Lower leg skin (tissue), 4 donors: ENCODE data around the gene HNF4A. TPM values are rescaled to one million over a fixed set of nuclear protein-coding genes. Genes with fewer than 3 reads are reported as not detected.

ENCODE experiments used
- DNase-seq, 2 donors: peaks; one replicate each; pipeline ENCODE4 v3.0.0-alpha.2; 2019; ENCODE audit warnings: low spot score in 2 of 2
- H3K4me3 ChIP-seq: fragments of 200-600 bp; sonication (generic); 2 replicates; pipeline ENCODE4 v1.5.1; 2017; ENCODE audit warnings: mild to moderate bottlenecking, low read depth; ENCODE audit not compliant: poor library complexity, severe bottlenecking
- CTCF ChIP-seq, 3 donors: fragments of 450-650 bp; IDR thresholded peaks; one replicate each; pipeline ENCODE4 v1.5.1; 2016; ENCODE audit warnings: antibody characterized with exemption in 3 of 3, mild to moderate bottlenecking in 3 of 3, moderate library complexity in 2 of 3
- POLR2A ChIP-seq, 2 donors: fragments of 450-650 bp; IDR thresholded peaks; one replicate each; pipeline ENCODE4 v1.6.1; 2016 to 2017; ENCODE audit warnings: antibody characterized with exemption in 2 of 2, mild to moderate bottlenecking in 1 of 2, moderate library complexity in 1 of 2
- WGBS, 2 donors: methylation state at CpG; one replicate each; pipeline ENCODE4 v1.1.5; 2018; 5-methylcytosine and 5-hydroxymethylcytosine counted together
- intact Hi-C: fragments of 100-400 bp; cut with DNase I; formaldehyde crosslinking; loops from one replicate; pipeline ENCODE4 v1.15.0; 2023; ENCODE audit warnings: low total_unique reads
- total RNA-seq, 4 donors: library from RNA; depleted of rRNA; stranded (reverse); fragments of >200 nt; gene quantifications; one replicate each; pipeline ENCODE4 v1.1.0, GENCODE V29; 2016

Gene HNF4A
- total RNA-seq, 4 donors from 2014 or later, result not detected

- TF ChIP-seq CTCF (IDR thresholded peaks at IDR 0.05) (no peak), POLR2A (IDR thresholded peaks at IDR 0.05) (no peak)
- no peak for DNase-seq
- intact Hi-C loops, result no loop called here
- H3K4me3 ChIP-seq, result no peak overlapping the region
- 84 to 89% methylated on average over 8 of the region's 8 CpGs for WGBS, 2 donors
Observed at GRCh38 chr20:44428174-44429016, 72.9 kb downstream of the HNF4A start.

- DNase-seq, result no peak
- intact Hi-C loops, result no loop called here
- TF ChIP-seq POLR2A (IDR thresholded peaks at IDR 0.05) (no peak), CTCF (IDR thresholded peaks at IDR 0.05) (no peak)
- no peak overlapping the region for H3K4me3 ChIP-seq
- WGBS, 2 donors, result 70 to 82% methylated on average over 2 of the region's 2 CpGs
Observed at GRCh38 chr20:44429017-44429339, 73.5 kb downstream of the HNF4A start.

GRCh38 chr20:44429419-44430269 is 74.1 kb downstream of the HNF4A start:
- DNase-seq, result no peak
- intact Hi-C loops, result no loop called here
- 84% methylated on average over 17 of the region's 17 CpGs for WGBS, 2 donors
- TF ChIP-seq CTCF (IDR thresholded peaks at IDR 0.05) (no peak), POLR2A (IDR thresholded peaks at IDR 0.05) (no peak)
- no peak overlapping the region for H3K4me3 ChIP-seq

- intact Hi-C loops, result no loop called here
- DNase-seq, result no peak
- TF ChIP-seq CTCF (IDR thresholded peaks at IDR 0.05), result no peak
- no peak for TF ChIP-seq POLR2A (IDR thresholded peaks at IDR 0.05)
- 83 to 94% methylated on average over 7 of the region's 7 CpGs for WGBS, 2 donors
- no peak overlapping the region for H3K4me3 ChIP-seq
Observed at GRCh38 chr20:44430270-44431065, 75.0 kb downstream of the HNF4A start.

GRCh38 chr20:44431118-44431501 is 75.6 kb downstream of the HNF4A start:
- no peak overlapping the region for H3K4me3 ChIP-seq
- TF ChIP-seq CTCF (IDR thresholded peaks at IDR 0.05) (no peak), POLR2A (IDR thresholded peaks at IDR 0.05) (no peak)
- no peak for DNase-seq
- 37 to 42% methylated on average over 4 of the region's 4 CpGs for WGBS, 2 donors
- intact Hi-C loops, result no loop called here
